Peyer's patch (tissue), 4 donors: Measurements from ENCODE around the gene SPINDOC.

Experiments
- POLR2A ChIP-seq, 2 donors: fragments of 450-650 bp; IDR thresholded peaks; one replicate each; pipeline ENCODE4 v1.5.1; 2017; ENCODE audit warnings: antibody characterized with exemption in 2 of 2, mild to moderate bottlenecking in 2 of 2, moderate library complexity in 2 of 2
- TF ChIP-seq, protein P1 (sequence below), 6 experiments: fragments of 450-650 bp in 4 of 6; fragments of 200-600 bp in 2 of 6; sonication (generic) in 1 of 6; IDR thresholded peaks; one replicate each; pipeline ENCODE4 v1.5.1; 2017 to 2019; ENCODE audit warnings: antibody characterized with exemption in 6 of 6, mild to moderate bottlenecking in 3 of 6, moderate library complexity in 1 of 6

DNA sequence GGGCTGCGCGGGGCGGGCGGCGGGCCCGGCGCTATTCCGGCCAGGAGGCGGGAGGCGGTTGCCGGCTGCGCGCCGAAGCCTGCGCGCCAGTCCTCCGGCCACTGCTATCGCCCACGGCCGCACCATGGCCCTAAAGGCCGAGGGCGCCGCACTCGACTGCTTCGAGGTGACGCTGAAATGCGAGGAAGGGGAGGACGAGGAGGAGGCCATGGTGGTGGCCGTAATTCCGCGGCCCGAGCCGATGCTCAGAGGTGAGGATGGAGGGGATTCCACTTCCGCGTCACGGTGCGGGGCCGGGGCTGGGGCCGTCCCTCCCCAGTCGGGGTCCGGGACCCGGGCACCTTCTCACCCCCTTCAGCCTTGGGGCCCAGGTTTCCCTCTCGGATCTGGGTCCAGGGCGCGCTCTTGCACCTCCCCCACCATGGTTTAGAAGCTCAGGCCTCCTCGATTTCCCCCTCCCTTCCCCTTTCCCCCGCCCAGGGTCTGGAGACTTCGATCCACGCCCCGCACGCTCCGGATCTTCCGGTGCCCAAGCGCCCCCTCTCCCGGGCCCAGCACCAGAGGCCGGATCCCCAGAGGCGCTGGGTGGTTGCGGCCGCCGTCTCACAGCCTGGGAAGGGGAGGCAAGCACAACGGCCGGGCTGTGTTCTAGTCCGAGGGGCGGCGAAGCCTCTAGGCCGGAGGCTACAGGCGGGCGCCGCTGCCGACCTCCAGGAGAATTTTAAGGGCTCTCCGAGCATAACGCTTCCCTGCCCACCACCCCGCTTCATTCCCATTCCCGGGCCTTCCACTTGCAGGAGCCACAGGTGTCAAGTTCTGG lies 517 bp downstream of the SPINDOC start:
- no peak for TF ChIP-seq POLR2A (IDR thresholded peaks at IDR 0.05)
- TF ChIP-seq, protein P1, sequence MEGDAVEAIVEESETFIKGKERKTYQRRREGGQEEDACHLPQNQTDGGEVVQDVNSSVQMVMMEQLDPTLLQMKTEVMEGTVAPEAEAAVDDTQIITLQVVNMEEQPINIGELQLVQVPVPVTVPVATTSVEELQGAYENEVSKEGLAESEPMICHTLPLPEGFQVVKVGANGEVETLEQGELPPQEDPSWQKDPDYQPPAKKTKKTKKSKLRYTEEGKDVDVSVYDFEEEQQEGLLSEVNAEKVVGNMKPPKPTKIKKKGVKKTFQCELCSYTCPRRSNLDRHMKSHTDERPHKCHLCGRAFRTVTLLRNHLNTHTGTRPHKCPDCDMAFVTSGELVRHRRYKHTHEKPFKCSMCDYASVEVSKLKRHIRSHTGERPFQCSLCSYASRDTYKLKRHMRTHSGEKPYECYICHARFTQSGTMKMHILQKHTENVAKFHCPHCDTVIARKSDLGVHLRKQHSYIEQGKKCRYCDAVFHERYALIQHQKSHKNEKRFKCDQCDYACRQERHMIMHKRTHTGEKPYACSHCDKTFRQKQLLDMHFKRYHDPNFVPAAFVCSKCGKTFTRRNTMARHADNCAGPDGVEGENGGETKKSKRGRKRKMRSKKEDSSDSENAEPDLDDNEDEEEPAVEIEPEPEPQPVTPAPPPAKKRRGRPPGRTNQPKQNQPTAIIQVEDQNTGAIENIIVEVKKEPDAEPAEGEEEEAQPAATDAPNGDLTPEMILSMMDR (IDR thresholded peaks at IDR 0.05): no peak
